ENCODE results near the gene HCST.
"Not testable (repeated sequence)": the region's sequence is repeated elsewhere in the genome, so short reads cannot be mapped to it uniquely, and the experiment has no call there.

Gene HCST

GRCh38 chr19:35879770-35880317 lies 22.5 kb upstream of the HCST start:
- peak; percentile 86 for DNase-seq (ENCODE audit: low spot score)

GRCh38 chr19:35882114-35882832 lies 20.1 kb upstream of the HCST start:
- DNase-seq (ENCODE audit: low spot score): peak; percentile 66

- DNase-seq (ENCODE audit: low spot score): no peak
These were observed 18.4 kb upstream of the HCST start for GRCh38 chr19:35883882-35884281.

GRCh38 chr19:35885225-35885738 lies 17.0 kb upstream of the HCST start:
- no peak for DNase-seq (ENCODE audit: low spot score)

GRCh38 chr19:35885904-35886303 lies 16.4 kb upstream of the HCST start:
- no peak for DNase-seq (ENCODE audit: low spot score)

GRCh38 chr19:35887197-35887596 lies 15.1 kb upstream of the HCST start:
- DNase-seq (ENCODE audit: low spot score): no peak

- no peak for DNase-seq (ENCODE audit: low spot score)
These were observed 13.9 kb upstream of the HCST start for GRCh38 chr19:35888398-35888797.

- no peak for DNase-seq (ENCODE audit: low spot score)
These were observed 12.8 kb upstream of the HCST start for GRCh38 chr19:35889370-35890112.

- DNase-seq (ENCODE audit: low spot score): no peak
These were observed 12.1 kb upstream of the HCST start for GRCh38 chr19:35890113-35890650.

- DNase-seq (ENCODE audit: low spot score): not testable (repeated sequence)
These were observed 10.5 kb upstream of the HCST start for GRCh38 chr19:35891819-35892218.

GRCh38 chr19:35894342-35894741 lies 8.0 kb upstream of the HCST start:
- DNase-seq (ENCODE audit: low spot score): no peak

GRCh38 chr19:35895911-35896642 lies 6.3 kb upstream of the HCST start:
- peak; percentile 16 for DNase-seq (ENCODE audit: low spot score)

- no peak for DNase-seq (ENCODE audit: low spot score)
These were observed 5.7 kb upstream of the HCST start for GRCh38 chr19:35896643-35897040.

GRCh38 chr19:35897706-35898451 lies 4.5 kb upstream of the HCST start:
- no peak for DNase-seq (ENCODE audit: low spot score)

- no peak for DNase-seq (ENCODE audit: low spot score)
These were observed 3.9 kb upstream of the HCST start for GRCh38 chr19:35898499-35898809.

GRCh38 chr19:35899547-35900214 lies 2.6 kb upstream of the HCST start:
- peak; percentile 96 for DNase-seq (ENCODE audit: low spot score)

GRCh38 chr19:35901055-35901644 lies 1.2 kb upstream of the HCST start:
- DNase-seq (ENCODE audit: low spot score): no peak

GRCh38 chr19:35902870-35903475 lies 644 bp downstream of the HCST start:
- no peak for DNase-seq (ENCODE audit: low spot score)

- no peak for DNase-seq (ENCODE audit: low spot score)
These were observed 1.3 kb downstream of the HCST start for GRCh38 chr19:35903550-35904179.

Measured in D341Med (cell line).